ENCODE measurements around the gene NPEPL1.

DNA sequence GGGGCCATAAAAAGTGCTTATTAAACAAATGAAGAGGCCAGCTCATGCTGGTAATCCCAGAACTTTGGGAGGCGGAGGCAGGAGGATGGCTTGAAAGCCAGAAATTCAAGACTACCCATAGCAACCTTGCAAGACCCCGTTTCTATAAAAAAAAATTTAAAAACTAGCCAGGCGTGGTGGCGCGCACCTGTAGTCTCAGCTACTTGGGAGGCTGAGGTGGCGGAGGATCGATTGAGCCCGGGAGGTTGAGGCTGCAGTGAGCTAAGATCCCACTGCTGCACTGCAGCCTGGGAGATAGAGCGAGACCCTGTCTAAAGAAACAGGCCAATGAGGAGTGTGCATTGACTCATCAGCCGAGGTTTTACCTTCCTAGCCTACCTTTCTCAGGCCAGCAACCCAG is 15.2 kb downstream of the NPEPL1 start:
- TF ChIP-seq, protein P1, sequence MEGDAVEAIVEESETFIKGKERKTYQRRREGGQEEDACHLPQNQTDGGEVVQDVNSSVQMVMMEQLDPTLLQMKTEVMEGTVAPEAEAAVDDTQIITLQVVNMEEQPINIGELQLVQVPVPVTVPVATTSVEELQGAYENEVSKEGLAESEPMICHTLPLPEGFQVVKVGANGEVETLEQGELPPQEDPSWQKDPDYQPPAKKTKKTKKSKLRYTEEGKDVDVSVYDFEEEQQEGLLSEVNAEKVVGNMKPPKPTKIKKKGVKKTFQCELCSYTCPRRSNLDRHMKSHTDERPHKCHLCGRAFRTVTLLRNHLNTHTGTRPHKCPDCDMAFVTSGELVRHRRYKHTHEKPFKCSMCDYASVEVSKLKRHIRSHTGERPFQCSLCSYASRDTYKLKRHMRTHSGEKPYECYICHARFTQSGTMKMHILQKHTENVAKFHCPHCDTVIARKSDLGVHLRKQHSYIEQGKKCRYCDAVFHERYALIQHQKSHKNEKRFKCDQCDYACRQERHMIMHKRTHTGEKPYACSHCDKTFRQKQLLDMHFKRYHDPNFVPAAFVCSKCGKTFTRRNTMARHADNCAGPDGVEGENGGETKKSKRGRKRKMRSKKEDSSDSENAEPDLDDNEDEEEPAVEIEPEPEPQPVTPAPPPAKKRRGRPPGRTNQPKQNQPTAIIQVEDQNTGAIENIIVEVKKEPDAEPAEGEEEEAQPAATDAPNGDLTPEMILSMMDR (IDR thresholded peaks at IDR 0.05), result no peak
- TF ChIP-seq POLR2A (IDR thresholded peaks at IDR 0.05), result no peak

Data from gastroesophageal sphincter (tissue), 3 donors.